Measurements from ENCODE around the gene GALNT10. TPM values are rescaled to one million over a fixed set of nuclear protein-coding genes. Genes with fewer than 3 reads are reported as not detected.

Gene GALNT10
- polyA plus RNA-seq, 4 donors = 27.6 to 30.1 (median 28.5) TPM

- no peak for DNase-seq (ENCODE audit: low read depth in 4 of 4, low spot score in 3 of 4)
These were observed 231.3 kb downstream of the GALNT10 start for GRCh38 chr5:154421868-154422267.

- no peak for DNase-seq (ENCODE audit: low read depth in 4 of 4, low spot score in 3 of 4)
These were observed 231.8 kb downstream of the GALNT10 start for GRCh38 chr5:154422298-154422697.

GRCh38 chr5:154428208-154428607 lies 237.7 kb downstream of the GALNT10 start:
- DNase-seq (ENCODE audit: low read depth in 4 of 4, low spot score in 3 of 4) = no peak

- DNase-seq (ENCODE audit: low read depth in 4 of 4, low spot score in 3 of 4) = no peak
These were observed 238.8 kb downstream of the GALNT10 start for GRCh38 chr5:154429341-154429740.

- no peak for DNase-seq (ENCODE audit: low read depth in 4 of 4, low spot score in 3 of 4)
These were observed 239.9 kb downstream of the GALNT10 start for GRCh38 chr5:154430466-154430865.

- DNase-seq (ENCODE audit: low read depth in 4 of 4, low spot score in 3 of 4) = no peak
These were observed 240.6 kb downstream of the GALNT10 start for GRCh38 chr5:154430961-154431630.

- no peak for DNase-seq (ENCODE audit: low read depth in 4 of 4, low spot score in 3 of 4)
These were observed 244.7 kb downstream of the GALNT10 start for GRCh38 chr5:154435226-154435625.

- DNase-seq (ENCODE audit: low read depth in 4 of 4, low spot score in 3 of 4) = no peak
These were observed 246.9 kb downstream of the GALNT10 start for GRCh38 chr5:154437281-154437965.

GRCh38 chr5:154440540-154440939 lies 250.0 kb downstream of the GALNT10 start:
- DNase-seq (ENCODE audit: low read depth in 4 of 4, low spot score in 3 of 4) = no peak

GRCh38 chr5:154442801-154443200 lies 252.3 kb downstream of the GALNT10 start:
- no peak for DNase-seq (ENCODE audit: low read depth in 4 of 4, low spot score in 3 of 4)

GRCh38 chr5:154444556-154445421 lies 254.3 kb downstream of the GALNT10 start:
- no peak for DNase-seq (ENCODE audit: low read depth in 4 of 4, low spot score in 3 of 4)

- peak; percentile 88 to 89 (median 88) for DNase-seq (ENCODE audit: low read depth in 4 of 4, low spot score in 3 of 4)
These were observed 255.1 kb downstream of the GALNT10 start, which contains the start of gene SAP30L for GRCh38 chr5:154445422-154446194. TSS of gene SAP30L (plus strand) at chr5:154445997. CDS start at chr5:154446605, 608 bp downstream.

- peak in 1 of 4 donors; percentile 61 for DNase-seq (ENCODE audit: low read depth in 4 of 4, low spot score in 3 of 4)
These were observed 255.9 kb downstream of the GALNT10 start for GRCh38 chr5:154446195-154447088.

GRCh38 chr5:154447089-154447725 lies 256.7 kb downstream of the GALNT10 start:
- no peak for DNase-seq (ENCODE audit: low read depth in 4 of 4, low spot score in 3 of 4)

- no peak for DNase-seq (ENCODE audit: low read depth in 4 of 4, low spot score in 3 of 4)
These were observed 259.3 kb downstream of the GALNT10 start for GRCh38 chr5:154449786-154450185.

GRCh38 chr5:154451957-154452356 lies 261.4 kb downstream of the GALNT10 start:
- DNase-seq (ENCODE audit: low read depth in 4 of 4, low spot score in 3 of 4) = no peak

GRCh38 chr5:154455585-154455984 lies 265.1 kb downstream of the GALNT10 start:
- DNase-seq (ENCODE audit: low read depth in 4 of 4, low spot score in 3 of 4) = no peak

GRCh38 chr5:154456540-154456939 lies 266.0 kb downstream of the GALNT10 start:
- no peak for DNase-seq (ENCODE audit: low read depth in 4 of 4, low spot score in 3 of 4)

GRCh38 chr5:154459015-154459414 lies 268.5 kb downstream of the GALNT10 start:
- DNase-seq (ENCODE audit: low read depth in 4 of 4, low spot score in 3 of 4) = no peak
